Activated CD8-positive, alpha-beta memory T cell treated with anti-CD3 and anti-CD28 coated beads, Interleukin-2, amount 50 U/mL, for 24 hours (primary cell): ENCODE data around the gene FBXO3.
"Not testable (repeated sequence)": the region's sequence is repeated elsewhere in the genome, so short reads cannot be mapped to it uniquely, and the experiment has no call there.

ENCODE experiments used
- DNase-seq: peaks from one replicate; pipeline ENCODE4 v3.0.0-alpha.2; 2020; ENCODE audit errors: extremely low read depth

The FBXO3 gene

DNA sequence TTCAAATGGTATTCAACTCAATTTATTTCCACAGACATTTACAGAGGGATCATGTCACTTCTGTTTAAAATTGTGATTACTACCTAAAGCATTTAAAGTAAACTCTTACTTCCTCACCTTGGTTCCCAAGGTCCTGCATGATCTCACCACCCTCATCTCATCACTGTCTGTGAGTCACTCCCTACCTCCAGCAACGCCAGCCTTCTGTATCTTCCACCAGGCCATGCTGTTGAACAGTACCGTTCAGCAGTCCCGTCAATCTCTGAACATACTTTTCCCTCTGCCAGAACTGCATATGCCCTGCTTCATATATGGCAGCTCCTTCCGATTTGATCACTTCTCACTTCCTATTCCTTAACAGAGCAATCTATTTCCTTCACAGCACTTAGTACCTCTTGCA is 2.0 kb downstream of the FBXO3 start:
- DNase-seq: no peak

DNA sequence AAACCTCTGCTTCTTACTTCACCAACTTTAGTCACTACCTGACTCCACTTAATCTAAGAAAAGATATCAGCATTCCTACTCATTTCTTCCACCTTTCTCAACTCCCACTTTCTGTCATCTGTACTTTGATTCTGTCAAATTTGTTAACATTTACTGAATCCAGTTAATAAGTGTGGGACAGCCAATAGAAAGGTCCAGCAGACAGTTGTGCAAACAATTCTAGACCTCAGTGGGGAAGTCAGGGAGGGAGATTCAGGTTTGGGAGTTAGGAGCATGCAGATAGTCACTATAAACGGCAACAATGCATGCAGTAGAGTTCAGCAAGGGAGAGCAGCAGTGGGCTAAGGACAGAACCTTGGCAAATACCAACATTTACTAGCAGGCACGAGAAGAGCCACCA is 4.1 kb downstream of the FBXO3 start:
- DNase-seq: no peak

DNA sequence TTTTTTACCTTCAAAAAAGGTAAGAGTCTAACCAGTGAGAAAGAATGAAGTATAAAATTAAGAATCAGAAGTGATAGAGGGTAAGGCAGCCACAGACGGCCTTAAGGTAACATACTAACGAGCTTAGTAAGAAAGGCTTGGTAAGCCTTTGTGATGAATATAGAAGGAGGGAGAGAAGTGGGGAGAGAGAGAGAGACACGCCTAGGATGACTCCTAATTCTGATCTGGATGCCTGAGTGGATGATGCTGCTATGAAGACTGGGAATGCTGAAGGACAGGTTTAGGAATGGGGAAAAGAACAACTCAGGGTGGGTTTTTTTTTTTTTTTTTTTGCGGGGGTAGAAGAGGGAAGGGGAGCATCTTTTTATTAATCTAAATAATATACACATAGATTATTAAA is 4.8 kb downstream of the FBXO3 start:
- no peak for DNase-seq

DNA sequence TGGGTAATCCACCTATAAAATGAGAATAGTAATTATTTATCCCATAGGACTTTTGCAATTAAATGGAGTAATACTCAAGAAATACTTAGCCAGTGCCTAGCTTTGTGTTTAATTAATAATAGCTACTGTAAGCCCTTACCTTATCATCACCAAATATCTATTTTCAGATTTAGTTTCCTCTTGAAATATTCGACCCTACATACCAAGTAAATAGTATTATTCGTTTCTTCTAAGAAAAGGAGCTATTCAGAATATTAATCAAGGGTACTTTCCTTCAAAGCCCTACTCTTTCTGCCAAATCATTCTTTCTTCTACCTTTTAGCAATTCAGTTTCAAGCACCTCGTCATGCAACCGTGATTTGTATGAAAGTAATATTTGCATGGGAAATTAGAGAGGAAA is 6.7 kb downstream of the FBXO3 start:
- no peak for DNase-seq

DNA sequence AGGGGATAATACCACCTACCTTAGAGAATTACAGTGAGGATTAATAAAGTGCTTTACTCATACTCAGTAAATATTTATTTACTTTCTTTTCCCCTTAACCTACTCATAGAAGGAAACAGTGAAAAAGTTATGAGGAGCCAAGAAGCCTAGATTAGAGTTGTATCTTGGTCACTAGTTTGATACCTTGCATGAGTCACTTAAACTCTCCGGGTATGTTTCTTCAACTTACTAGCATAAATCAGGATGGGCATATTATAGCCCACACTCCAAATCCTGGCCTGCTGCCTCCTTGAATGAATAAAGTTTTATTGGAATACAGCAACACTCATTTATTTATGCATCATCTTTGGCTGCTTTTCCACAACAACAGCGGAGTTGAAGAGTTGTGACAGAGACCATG is 8.2 kb downstream of the FBXO3 start:
- DNase-seq: no peak

DNA sequence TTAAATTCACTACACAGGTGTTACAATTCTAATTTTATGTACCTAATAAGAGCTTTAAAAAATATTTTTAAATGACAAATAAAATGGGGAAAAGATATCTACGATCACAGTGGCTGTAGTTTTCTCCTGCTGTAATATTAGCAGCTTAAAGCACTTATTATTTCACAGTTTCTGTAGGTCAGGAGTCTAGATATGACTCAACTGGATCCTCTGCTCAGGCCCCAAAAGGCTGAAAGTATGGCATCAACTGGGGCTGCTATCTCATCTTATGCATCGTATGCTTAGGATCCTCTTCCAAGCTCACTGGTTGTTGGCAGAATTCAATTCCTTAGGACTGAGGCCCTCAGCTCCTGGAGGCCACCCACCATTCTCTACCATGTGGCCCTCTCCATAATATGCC is 12.8 kb downstream of the FBXO3 start:
- no peak for DNase-seq

DNA sequence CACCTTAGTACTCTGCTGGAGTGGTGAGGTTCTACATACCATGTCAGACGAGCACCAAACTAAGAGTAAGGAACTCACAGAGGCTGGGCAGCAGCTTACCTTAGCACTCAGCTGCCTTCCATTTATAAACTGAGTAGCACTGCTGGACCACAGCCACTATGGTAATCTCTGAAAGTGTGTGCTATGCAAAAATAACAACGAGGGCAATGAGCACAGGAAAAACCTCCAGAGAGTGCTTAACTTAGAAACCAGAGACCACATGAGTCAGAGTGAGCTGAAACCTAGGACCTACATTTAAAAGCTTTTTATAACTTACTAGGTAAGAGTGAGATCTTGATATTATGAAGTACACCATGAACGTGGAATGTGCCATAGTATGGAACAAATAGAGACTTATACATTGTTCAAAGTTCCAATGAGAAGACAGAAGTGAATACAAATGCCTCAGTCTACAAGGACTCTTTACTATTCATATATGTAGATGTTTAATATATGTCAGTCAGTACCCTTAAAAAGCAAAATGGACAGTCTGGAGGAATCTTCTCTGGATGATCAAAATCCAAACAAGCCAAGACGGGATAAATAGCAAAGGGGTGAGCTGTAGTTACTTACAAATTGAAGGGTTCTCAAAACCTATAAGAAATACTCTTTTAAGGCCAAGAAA is 20.9 kb downstream of the FBXO3 start:
- no peak for DNase-seq

DNA sequence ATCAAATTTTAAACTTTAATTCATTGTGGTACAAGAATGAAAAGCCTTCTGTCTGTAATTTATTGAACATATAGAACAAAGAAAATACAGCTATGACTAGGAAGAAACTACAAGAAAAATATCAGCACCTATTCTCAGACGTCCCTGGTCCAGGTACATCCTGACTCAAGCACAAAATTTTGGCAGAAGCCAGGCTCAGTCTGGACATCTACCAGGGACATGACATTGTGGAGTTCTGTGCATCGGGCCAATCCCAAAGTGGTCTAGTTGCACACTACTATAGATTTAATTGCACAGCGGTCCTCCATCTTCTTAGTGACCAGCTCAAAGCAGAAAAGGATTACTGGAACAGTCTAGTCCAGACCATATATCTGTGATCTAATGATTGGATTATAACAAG is 22.4 kb downstream of the FBXO3 start:
- no peak for DNase-seq

DNA sequence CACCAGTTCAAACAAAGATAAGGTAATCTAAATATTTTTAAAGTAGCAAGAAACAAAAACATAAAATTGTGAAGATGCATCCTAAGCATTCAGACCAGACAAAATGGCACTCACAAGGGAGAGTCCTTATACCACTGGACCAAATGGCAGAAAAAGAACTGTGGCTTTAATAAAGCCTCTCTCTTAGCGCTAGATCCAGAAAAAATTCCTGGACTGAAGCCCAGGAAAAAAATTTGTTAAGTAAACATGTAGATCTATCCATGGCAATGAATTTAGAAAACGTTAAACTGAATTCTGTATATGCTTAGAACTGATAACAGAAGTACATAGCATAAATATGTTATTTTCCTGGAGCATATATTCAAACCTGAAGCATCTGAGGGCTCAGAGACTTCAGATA is 26.3 kb downstream of the FBXO3 start:
- no peak for DNase-seq

DNA sequence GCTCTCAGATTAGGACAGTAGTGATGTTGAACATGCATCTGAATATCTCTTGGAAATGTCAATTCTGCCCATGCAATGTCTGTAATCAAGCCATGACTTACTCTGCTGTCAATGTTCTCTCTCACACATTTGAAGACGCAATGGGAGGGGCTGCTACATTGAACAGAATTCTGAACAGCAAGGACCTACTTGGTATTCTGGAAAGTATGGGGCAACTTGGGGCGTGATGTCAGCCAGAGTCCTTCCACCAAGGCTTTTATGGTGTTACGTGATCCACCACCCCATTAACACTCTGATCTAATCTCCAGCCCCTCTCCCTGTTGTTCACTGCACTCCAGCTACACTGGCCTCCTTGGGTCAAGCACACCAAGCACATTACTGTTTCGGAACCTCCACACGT is 31.0 kb downstream of the FBXO3 start:
- DNase-seq: no peak

DNA sequence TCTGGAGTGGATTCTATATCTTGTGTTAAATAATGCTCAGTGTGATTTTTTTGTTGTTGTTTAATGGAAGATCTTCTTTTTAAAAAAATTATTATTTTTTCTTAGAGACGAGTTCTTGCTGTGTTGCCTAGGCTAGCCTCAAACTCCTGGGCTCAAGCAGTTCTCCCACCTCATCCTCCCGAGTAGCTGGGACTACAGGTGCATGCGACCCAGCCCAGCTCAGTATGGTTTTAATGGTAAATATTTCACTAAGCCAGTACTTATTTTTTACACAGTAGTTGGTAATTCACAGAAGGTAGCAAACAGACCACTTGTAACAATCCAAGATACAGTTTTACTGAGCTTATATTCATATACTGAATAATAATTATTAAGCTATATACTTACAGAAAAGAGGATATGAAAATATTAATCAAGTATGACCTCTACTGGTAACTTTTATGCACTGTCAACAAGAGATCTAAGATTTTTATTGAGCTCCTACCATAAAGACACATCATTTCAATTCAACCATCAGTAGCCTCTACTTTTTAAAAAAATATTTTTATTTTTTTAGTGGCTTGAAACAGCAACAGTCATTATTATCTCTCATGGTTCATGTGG is 32.0 kb downstream of the FBXO3 start:
- no peak for DNase-seq

DNA sequence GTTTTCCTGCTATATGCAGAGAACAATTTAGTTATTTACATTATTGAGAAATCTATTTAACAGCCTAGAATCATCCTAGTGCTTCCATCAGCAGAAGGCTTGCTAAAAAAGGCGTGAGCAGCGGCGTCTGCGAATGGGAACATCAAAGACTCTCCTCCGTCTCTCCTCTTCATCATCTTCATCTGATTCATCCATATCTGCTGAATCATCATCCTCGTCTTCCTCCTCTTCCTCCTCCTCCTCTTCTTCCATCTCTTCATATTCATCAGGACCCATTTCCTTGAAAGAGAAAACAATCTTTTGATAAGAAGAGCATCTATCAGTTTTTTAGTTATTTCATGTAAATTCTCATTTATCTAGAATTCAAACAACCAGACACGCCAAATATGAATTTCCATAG is 32.5 kb downstream of the FBXO3 start:
- DNase-seq: no peak

DNA sequence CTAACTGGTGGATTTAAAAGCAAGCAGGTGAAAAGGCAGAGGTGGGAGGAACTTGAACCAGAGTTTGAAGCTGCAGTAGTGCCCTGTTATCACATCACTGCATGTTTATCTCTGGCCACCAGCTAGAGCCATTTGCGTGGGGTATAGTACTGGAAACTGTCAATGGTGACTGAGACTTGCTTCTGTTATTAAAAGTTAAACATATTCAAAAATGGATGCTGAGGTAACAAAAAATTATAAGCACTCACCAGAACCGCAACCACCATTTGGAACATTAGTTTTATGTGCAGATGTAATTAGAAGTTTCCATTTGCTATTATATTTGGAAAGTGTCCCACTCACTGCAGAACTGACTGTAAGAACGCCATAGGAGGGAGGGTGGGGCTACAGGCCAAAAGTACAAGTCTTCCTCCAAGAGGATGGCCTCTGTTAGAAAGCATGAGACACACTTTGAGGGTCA is 36.9 kb downstream of the FBXO3 start:
- no peak for DNase-seq

DNA sequence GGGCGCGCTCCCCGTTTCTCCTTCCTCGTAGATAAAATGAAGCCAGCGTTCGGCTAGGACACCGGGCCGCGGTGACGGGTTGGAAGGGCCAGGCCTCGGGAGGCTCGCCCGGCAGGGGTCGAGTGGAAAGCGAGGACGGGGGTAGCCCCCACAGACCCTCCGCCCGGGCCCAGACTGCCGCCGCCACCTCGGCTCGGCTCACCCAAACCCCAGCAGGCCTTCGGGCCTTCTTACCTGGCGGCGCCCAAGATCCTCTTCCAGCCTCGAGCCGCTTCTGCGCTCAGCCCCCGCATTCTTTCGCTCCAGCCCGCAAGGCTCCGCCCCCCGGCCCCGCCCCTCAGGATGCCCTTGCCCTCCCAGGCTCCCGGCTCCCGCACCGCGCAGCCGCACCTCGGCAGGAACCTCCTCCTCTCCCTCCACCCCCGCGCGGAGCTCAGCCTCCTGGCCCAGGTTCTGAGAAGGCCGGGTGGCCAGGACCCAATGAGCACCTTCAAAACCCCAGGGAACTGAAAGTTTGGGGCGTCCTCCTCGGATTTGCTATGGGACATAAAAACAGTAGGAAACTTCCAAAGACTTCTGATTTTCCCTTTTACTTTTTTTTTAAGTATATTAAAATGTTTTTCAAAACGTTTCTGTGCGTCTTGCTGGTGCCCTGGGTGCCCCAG is 38.0 kb downstream of the FBXO3 start, which contains the start of gene CD59:
CD59 (minus strand) TSS at position 276 of the 665 bp plus-strand sequence. CDS start 13,978 bp downstream, outside the sequence.
- peak; percentile 63 for DNase-seq

DNA sequence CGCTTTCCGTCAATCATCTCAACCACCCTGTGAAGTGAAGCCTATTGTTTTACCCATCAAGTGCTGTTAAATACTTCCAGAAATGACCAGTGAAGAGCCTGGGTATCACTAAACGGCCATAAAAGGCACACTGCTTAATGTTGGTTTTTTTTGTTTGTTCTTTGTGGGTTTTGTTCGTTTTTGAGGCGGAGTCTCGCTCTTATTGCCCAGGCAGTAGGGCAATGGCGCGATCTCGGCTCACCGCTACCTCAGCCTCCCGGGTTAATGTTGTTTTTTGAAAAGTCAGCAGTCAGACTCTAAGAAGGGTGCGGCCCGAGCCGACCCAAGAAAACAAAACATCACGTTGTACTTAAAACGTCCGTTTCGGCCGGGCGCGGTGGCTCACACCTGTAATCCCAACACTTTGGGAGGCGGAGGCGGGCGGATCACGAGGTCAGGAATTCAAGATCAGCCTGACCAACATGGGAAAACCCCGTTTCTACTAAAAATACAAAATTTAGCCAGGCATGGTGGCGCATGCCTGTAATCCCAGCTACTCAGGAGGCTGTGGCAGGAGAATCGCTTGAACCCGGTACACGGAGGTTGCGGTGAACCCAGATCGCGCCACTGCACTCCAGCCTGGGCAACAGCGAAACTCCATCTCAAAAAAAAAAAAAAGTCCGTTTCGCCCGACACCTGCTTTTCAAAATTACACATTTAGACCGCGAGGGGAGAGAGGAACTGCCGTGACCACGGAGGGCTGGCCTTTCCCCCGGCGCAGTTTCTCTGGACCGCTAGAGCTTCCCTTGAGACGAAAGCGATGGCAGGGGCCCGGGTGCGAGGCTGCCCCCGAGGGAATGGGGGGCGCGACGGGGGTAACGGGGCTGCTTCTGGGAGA is 38.8 kb downstream of the FBXO3 start:
- DNase-seq: no peak

DNA sequence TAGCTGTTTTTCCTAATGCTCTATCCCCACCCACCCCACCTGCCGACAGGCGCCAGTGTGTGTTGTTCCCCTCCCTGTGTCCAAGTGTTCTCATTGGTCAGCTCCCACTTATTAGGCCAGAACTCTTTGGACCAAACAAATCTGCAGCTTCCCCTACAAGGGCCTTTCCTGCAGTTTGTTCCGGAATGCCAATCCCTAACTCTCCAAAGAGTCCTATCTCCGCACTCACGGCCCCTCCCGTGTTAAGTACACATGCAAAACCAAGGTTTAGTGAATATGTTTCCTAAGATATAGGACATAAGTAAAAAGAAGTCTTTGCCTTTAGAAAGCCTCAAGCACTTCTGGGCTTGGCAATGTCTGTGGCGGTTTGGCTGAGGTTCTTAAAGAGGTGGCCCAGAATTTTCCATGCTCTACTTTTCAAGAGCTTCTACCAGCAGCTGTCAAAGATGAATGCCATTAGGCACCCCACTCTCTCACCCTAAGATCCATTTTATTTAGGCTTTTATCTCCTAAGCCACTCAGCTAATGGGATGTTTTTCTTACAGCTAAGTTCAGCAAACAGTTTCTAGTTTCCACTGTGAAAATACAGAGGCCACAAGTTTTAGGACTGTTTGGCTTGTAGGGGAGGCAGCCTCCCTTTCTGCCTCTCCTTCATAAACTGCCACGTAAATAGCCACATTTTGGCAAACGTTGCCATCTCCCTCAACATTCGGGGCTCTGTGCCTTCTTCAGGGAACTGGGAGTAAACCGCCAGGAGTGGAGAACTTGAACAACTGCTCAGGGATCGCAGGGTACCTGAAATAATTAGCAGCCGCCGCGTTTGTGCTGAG is 39.7 kb downstream of the FBXO3 start:
- DNase-seq: no peak

DNA sequence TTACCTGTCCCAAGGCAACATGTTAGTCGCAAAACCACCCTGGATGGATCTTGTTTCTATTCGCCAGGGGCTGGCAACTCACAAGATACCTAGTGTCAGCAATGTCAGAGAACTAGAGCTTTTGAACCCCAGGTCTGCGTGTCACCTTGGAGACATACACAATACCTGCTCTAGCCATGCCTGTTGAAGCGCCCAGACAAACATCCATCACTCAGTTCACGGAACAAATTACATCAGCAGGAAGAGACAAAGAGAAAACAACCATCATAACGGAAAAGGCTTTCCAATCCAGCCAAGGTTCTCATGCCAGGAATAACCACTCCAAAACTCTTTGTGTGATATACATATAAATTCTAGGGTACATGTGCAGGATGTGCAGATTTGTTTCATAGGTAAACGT is 40.3 kb downstream of the FBXO3 start:
- DNase-seq: no peak

DNA sequence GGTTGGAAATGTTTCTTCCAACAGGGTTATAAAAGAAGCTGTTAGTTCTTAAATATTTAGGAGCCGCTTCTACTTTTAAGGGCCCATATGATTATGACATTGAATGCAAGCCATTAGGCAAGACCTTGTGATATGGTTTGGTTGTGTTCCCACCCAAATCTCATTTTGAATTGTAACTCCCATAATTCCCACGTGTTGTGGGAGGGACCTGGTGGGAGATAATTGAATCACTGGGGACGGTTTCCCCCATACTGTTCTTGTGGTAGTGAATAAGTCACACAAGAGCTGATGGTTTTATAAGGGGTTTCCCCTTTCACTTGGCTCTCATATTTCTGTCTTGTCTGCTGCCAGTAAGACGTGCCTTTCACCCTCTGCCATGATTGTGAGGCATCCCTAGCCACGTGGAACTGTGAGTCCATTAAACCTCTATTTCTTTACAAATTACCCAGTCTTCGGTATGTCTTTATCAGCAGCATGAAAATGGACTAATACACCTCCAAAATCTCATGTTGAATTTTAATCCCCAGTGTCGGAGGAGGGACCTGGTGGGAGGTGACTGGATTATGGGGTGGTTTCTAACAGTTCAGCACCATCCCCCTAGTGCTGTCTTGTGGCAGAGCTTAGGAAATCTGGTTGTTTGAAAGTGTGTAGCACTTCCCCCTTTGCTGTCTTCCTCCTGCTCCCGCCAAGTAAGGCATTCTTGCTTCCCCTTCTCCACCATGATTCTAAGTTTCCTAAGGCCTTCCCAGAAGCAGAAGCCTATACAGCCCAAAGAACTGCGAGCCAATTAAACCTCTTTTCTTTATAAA is 42.4 kb downstream of the FBXO3 start:
- no peak for DNase-seq

DNA sequence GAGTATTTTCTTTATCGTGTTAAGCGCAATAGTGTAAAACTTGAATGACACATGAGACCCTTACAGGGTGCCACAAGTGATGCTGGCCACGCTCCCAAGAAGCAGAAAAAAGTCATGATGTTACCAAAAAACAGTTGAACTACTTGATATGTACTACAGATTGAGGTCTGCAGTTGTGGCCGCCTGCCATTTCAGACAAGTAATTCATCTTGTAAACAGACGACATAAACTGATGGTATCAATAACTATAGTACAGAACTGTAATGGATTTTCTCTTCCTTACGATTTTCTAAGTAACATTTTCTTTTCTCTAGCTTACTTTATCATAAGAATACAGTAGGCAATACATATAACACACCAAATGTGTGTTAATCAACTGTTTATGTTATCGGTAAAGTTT is 43.6 kb downstream of the FBXO3 start:
- no peak for DNase-seq

DNA sequence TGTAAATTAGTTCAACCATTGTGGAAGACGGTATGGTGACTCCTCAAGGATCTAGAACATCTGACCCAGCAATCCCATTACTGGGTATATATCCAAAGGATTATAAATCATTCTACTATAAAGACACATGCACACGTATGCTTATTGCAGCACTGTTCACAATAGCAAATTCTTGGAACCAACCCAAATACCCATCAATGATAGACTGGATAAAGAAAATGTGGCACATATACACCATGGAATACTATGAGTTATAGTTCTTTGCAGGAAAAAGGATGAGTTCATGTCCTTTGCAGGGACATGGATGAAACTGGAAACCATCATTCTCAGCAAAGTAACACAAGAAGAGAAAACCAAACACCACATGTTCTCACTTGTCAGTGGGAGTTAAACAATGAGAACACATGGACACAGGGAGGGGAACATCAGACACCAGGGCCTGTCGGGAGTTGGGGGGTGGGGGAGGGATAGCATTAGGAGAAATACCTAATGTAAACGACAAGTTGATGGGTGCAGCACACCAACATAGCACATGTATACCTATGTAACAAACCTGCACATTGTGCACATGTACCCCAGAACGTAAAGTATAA is 45.2 kb downstream of the FBXO3 start:
- not testable (repeated sequence) for DNase-seq
